ENCODE measurements around the gene TLX2. TPM values are rescaled to one million over a fixed set of nuclear protein-coding genes. Genes with fewer than 3 reads are reported as not detected.

The TLX2 gene
- total and polyA plus RNA-seq, 2 experiments from 2014 or later, result 0.16 to 0.21 TPM

- H3K4me3 ChIP-seq, result peak within 1 kb of the TSS; percentile 69
- TF ChIP-seq EZH2 (IDR thresholded peaks at IDR 0.05; ENCODE audit: low read depth, unreplicated experiment), result peak; percentile 62
- TF ChIP-seq REST (IDR thresholded peaks at IDR 0.05; ENCODE audit: unreplicated experiment), result no peak
- peak; percentile 47 for TF ChIP-seq EZH2phosphoT487 (IDR thresholded peaks at IDR 0.05; ENCODE audit: unreplicated experiment)
- TF ChIP-seq CREB1 (CRISPR knock-in tag; IDR thresholded peaks at IDR 0.05; ENCODE audit: low read depth), result no peak
- no peak for TF ChIP-seq NANOG (IDR thresholded peaks at IDR 0.05; ENCODE audit: borderline replicate concordance)
- H3K79me2 ChIP-seq (replicated peaks; ENCODE audit: insufficient read depth), result no peaks in the 10 kb centered on the region
- Mint-ChIP-seq H3K36me3 (ENCODE audit: low read depth) (peaks cover 5% of the 10 kb centered on the region), H3K9me3 (no peaks in the 10 kb centered on the region), H3K4me1 (peaks cover 50% of the 10 kb centered on the region), H3K27ac (no peak within 1 kb of the TSS), H3K27me3 (ENCODE audit: insufficient read depth, low read depth, poor library complexity) (peaks cover 93% of the 10 kb centered on the region), H3K4me3 (peak within 1 kb of the TSS; percentile 77)
- DNase-seq (ENCODE audit: low spot score), result peak; percentile 57
- H3K27me3 ChIP-seq (ENCODE audit: insufficient read depth), result peaks cover 100% of the 10 kb centered on the region
- H3F3A ChIP-seq (replicated peaks; ENCODE audit: low read depth), result peaks cover 42% of the 10 kb centered on the region
- H4K20me1 ChIP-seq (replicated peaks; ENCODE audit: insufficient read depth), result peaks cover 9% of the 10 kb centered on the region; the same call in 1 of the 2 replicates
- no peaks in the 10 kb centered on the region for H3K9me2 ChIP-seq (ENCODE audit: insufficient read depth)
- peak within 1 kb of the TSS; percentile 98 for H2AFZ ChIP-seq
- no peak within 1 kb of the TSS for H3K27ac ChIP-seq (ENCODE audit: low read depth)
- H3K4me2 ChIP-seq, result peak within 1 kb of the TSS; percentile 95
- peak; percentile 7 for ATAC-seq
- H3K4me1 ChIP-seq (ENCODE audit: insufficient read depth), result peaks cover 49% of the 10 kb centered on the region
- no peaks in the 10 kb centered on the region for H3K36me3 ChIP-seq (ENCODE audit: insufficient read depth)
Observed at GRCh38 chr2:74499267-74499939, 14.8 kb upstream of the TLX2 start, which contains the start of gene LBX2. Gene LBX2, minus strand, starts transcription at chr2:74499603. Its CDS starts 66 bp downstream, at chr2:74499537.

- TF ChIP-seq ZNF331 (CRISPR knock-in tag; IDR thresholded peaks at IDR 0.05; ENCODE audit: low read depth) (no peak), EZH2 (IDR thresholded peaks at IDR 0.05; ENCODE audit: low read depth, unreplicated experiment) (peak; percentile 97)
- Histone ChIP-seq H3K36me3 (ENCODE audit: insufficient read depth) (peaks cover under 1% of the 10 kb centered on the region; the same call in 1 of the 2 replicates), H3K9me2 (ENCODE audit: insufficient read depth) (no peaks in the 10 kb centered on the region), H3F3A (replicated peaks; ENCODE audit: low read depth) (peaks cover 48% of the 10 kb centered on the region), H3K4me3 (peak overlapping the region; percentile 69), H3K27ac (ENCODE audit: low read depth) (no peak overlapping the region), H3K27me3 (ENCODE audit: insufficient read depth) (peaks cover 100% of the 10 kb centered on the region), H3K4me1 (ENCODE audit: insufficient read depth) (peaks cover 51% of the 10 kb centered on the region), H4K20me1 (replicated peaks; ENCODE audit: insufficient read depth) (peaks cover 11% of the 10 kb centered on the region), H3K4me2 (peak overlapping the region; percentile 95), H3K79me2 (replicated peaks; ENCODE audit: insufficient read depth) (no peaks in the 10 kb centered on the region), H2AFZ (peak overlapping the region; percentile 98)
- no peak overlapping the region for H3K27ac Mint-ChIP-seq
- DNase-seq (ENCODE audit: low spot score), result peak; percentile 25
- H3K9me3 Mint-ChIP-seq, result no peaks in the 10 kb centered on the region
- H3K4me1 Mint-ChIP-seq, result peaks cover 54% of the 10 kb centered on the region
- ATAC-seq, result no peak
- peaks cover 100% of the 10 kb centered on the region for H3K27me3 Mint-ChIP-seq (ENCODE audit: insufficient read depth, low read depth, poor library complexity)
- peaks cover 11% of the 10 kb centered on the region for H3K36me3 Mint-ChIP-seq (ENCODE audit: low read depth)
- H3K4me3 Mint-ChIP-seq, result peak overlapping the region; percentile 77
Observed at GRCh38 chr2:74499940-74500577, 14.2 kb upstream of the TLX2 start.
